ENCODE results near the gene IRGQ.
"Not testable (repeated sequence)": the region's sequence is repeated elsewhere in the genome, so short reads cannot be mapped to it uniquely, and the experiment has no call there.

Gene IRGQ

GRCh38 chr19:43624933-43625332, 29.0 kb upstream of the IRGQ start:
- DNase-seq, result peak; percentile 86 to 87

- DNase-seq, result no peak
These were observed 28.1 kb upstream of the IRGQ start for GRCh38 chr19:43623889-43624670.

GRCh38 chr19:43622956-43623355, 27.0 kb upstream of the IRGQ start:
- no peak for DNase-seq

- DNase-seq, result no peak
These were observed 26.1 kb upstream of the IRGQ start for GRCh38 chr19:43622070-43622469.

- peak in 1 of 2 donors; percentile 83 for DNase-seq
These were observed 24.4 kb upstream of the IRGQ start for GRCh38 chr19:43620061-43621001.

- peak; percentile 79 to 89 for DNase-seq
These were observed 23.5 kb upstream of the IRGQ start, which contains the start of gene ZNF428 for GRCh38 chr19:43619262-43620060. Gene ZNF428, minus strand, starts transcription at chr19:43619629. Its CDS starts 5,325 bp downstream, at chr19:43614304.

- DNase-seq, result peak; percentile 28 to 32
These were observed 23.0 kb upstream of the IRGQ start for GRCh38 chr19:43618921-43619261.

- DNase-seq, result no peak
These were observed 21.0 kb upstream of the IRGQ start for GRCh38 chr19:43616954-43617353.

GRCh38 chr19:43616306-43616705, 20.4 kb upstream of the IRGQ start:
- no peak for DNase-seq

- no peak for DNase-seq
These were observed 16.4 kb upstream of the IRGQ start for GRCh38 chr19:43612374-43612773.

- no peak for DNase-seq
These were observed 15.9 kb upstream of the IRGQ start, which contains the start of gene SRRM5 for GRCh38 chr19:43611788-43612187. Gene SRRM5, plus strand, starts transcription at chr19:43612088. Its CDS starts 34 bp downstream, at chr19:43612122.

- no peak for DNase-seq
These were observed 14.6 kb upstream of the IRGQ start for GRCh38 chr19:43610493-43610892.

GRCh38 chr19:43609872-43610271, 13.9 kb upstream of the IRGQ start:
- DNase-seq, result no peak

- no peak for DNase-seq
These were observed 11.6 kb upstream of the IRGQ start for GRCh38 chr19:43607238-43608205.

- no peak for DNase-seq
These were observed 10.8 kb upstream of the IRGQ start for GRCh38 chr19:43606569-43607229.

- no peak for DNase-seq
These were observed 10.1 kb upstream of the IRGQ start for GRCh38 chr19:43605875-43606568.

GRCh38 chr19:43600326-43600725, 4.4 kb upstream of the IRGQ start:
- not testable (repeated sequence) for DNase-seq

- DNase-seq, result no peak
These were observed 3.8 kb upstream of the IRGQ start for GRCh38 chr19:43599635-43600295.

- no peak for DNase-seq
These were observed 2.7 kb upstream of the IRGQ start for GRCh38 chr19:43598445-43599240.

All from activated CD4-positive, alpha-beta T cell treated with anti-CD3 and anti-CD28 coated beads for 4 hours (primary cell).